GM12878 (cell line): ENCODE results near the gene GCDH. TPM values are rescaled to one million over a fixed set of nuclear protein-coding genes. Genes with fewer than 3 reads are reported as not detected.

ENCODE experiments used
- CUX1 ChIP-seq: IDR thresholded peaks from 2 replicates; pipeline ENCODE4 v1.6.1; 2012; ENCODE audit warnings: improper control_type of control experiment, low read depth, low read length; ENCODE audit not compliant: insufficient replicate concordance
- IRF5 ChIP-seq: fragments of 450-650 bp; IDR thresholded peaks from 2 replicates; pipeline ENCODE4 v1.6.1; 2017; ENCODE audit warnings: borderline replicate concordance
- JUNB ChIP-seq: IDR thresholded peaks from 2 replicates; pipeline ENCODE4 v1.6.1; 2016; ENCODE audit warnings: antibody characterized with exemption, mild to moderate bottlenecking
- NR2C2 ChIP-seq: IDR thresholded peaks from 2 replicates; pipeline ENCODE4 v1.6.1; 2011; ENCODE audit warnings: borderline replicate concordance, low read depth; ENCODE audit not compliant: control insufficient read depth, insufficient read length
- ZNF24 ChIP-seq: fragments of 450-650 bp; IDR thresholded peaks from 2 replicates; pipeline ENCODE4 v1.6.1; 2017; ENCODE audit warnings: antibody characterized with exemption, mild to moderate bottlenecking
- ZSCAN29 ChIP-seq: fragments of 450-650 bp; IDR thresholded peaks from 2 replicates; pipeline ENCODE4 v1.6.1; 2017; ENCODE audit warnings: mild to moderate bottlenecking, moderate library complexity
- polyA plus RNA-seq, 11 experiments: library from polyadenylated mRNA; depleted of rRNA in 4 of 11; unstranded in 6 of 11; stranded (reverse) in 5 of 11; fragments of >200 nt; fragmentation: Nextera tagmentation in 4 of 11; fragmentation: Illumina TruSeq in 1 of 11; extraction: Ambion mirVana in 4 of 11; extraction: Trizol in 1 of 11; gene quantifications; 1 replicate in 1 of 11; 2 replicates in 10 of 11; pipeline versions ENCODE4 v1.2.1 to v1.2.3, GENCODE V29; 2011 to 2016; ENCODE audit warnings: inconsistent platforms in 2 of 11, missing spikeins in 2 of 11, low read depth in 1 of 11
- total RNA-seq, 4 experiments: library from RNA; depleted of rRNA in 3 of 4; stranded (reverse); fragments of >200 nt in 3 of 4; fragmentation: Illumina TruSeq in 1 of 4; extraction: Trizol in 1 of 4; gene quantifications; 2 replicates each; pipeline versions ENCODE4 v1.2.1 to v1.2.3, GENCODE V29; 2013 to 2021

Gene GCDH
- total and polyA plus RNA-seq, 10 of the 15 experiments (the other 5 are each of a cell fraction or from before 2014, with no cell fraction given) = 4.2 to 69.4 (median 39.7) TPM

- no peak for TF ChIP-seq IRF5
- no peak for TF ChIP-seq JUNB
- TF ChIP-seq ZNF24 = no peak
- TF ChIP-seq NR2C2 = no peak
- no peak for TF ChIP-seq CUX1
- TF ChIP-seq ZSCAN29 = no peak
Measured at GRCh38 chr19:12884627-12884925, 6.4 kb upstream of the GCDH start (continued).
